A673 (cell line): ENCODE data around the gene TRIM50. TPM values are rescaled to one million over a fixed set of nuclear protein-coding genes. Genes with fewer than 3 reads are reported as not detected.

Experiments used
- BruUV-seq: library from RNA; stranded (reverse); fragments of 400-500 nt; replicated peaks from 2 replicates; lab custom pipeline; 2021; lab: Mats Ljungman, UMichigan
- CTCF ChIA-PET: fragments of 300-600 bp; sonication (Branson Sonifier 250); formaldehyde crosslinking; loops from one replicate; lab custom pipeline; 2022; ENCODE audit warnings: antibody characterized with exemption; lab: Charles Lee
- POLR2A ChIA-PET: fragments of 300-600 bp; sonication (Branson Sonifier 250); formaldehyde crosslinking; loops from one replicate; lab custom pipeline; 2022; ENCODE audit warnings: antibody characterized with exemption; ENCODE audit not compliant: low non-redundant PET; lab: Charles Lee
- DNase-seq: peaks from one replicate; pipeline ENCODE4 v3.0.0-alpha.2; 2015; ENCODE audit warnings: low spot score
- H3K27ac ChIP-seq: fragments of 200-600 bp; sonication (generic); 2 replicates; pipeline ENCODE4 v1.5.1; 2016; ENCODE audit warnings: mixed run types, low read depth, mild to moderate bottlenecking, mixed read lengths, antibody characterized with exemption, low read length; ENCODE audit not compliant: poor library complexity, severe bottlenecking
- H3K27me3 ChIP-seq: fragments of 200-600 bp; sonication (generic); replicated peaks from 2 replicates; pipeline ENCODE4 v1.6.1; 2017; ENCODE audit warnings: mixed run types, low read depth, mild to moderate bottlenecking, mixed read lengths, antibody characterized with exemption, low read length; ENCODE audit not compliant: insufficient read depth, poor library complexity
- H3K36me3 ChIP-seq: fragments of 200-600 bp; sonication (generic); 2 replicates; pipeline ENCODE4 v1.6.1; 2016; ENCODE audit warnings: mixed run types, mild to moderate bottlenecking, mixed read lengths, antibody characterized with exemption, low read length; ENCODE audit not compliant: insufficient read depth, poor library complexity, severe bottlenecking
- H3K4me1 ChIP-seq: fragments of 200-600 bp; sonication (generic); 2 replicates; pipeline ENCODE4 v1.6.1; 2017; ENCODE audit warnings: mixed run types, mild to moderate bottlenecking, mixed read lengths, antibody characterized with exemption, low read length; ENCODE audit not compliant: insufficient read depth, poor library complexity, severe bottlenecking
- H3K4me3 ChIP-seq: fragments of 200-600 bp; sonication (generic); 2 replicates; pipeline ENCODE4 v1.5.1; 2016; ENCODE audit warnings: low read depth, mixed run types, mild to moderate bottlenecking, mixed read lengths, low read length; ENCODE audit not compliant: poor library complexity, severe bottlenecking
- H3K9me3 ChIP-seq: fragments of 200-600 bp; sonication (generic); 2 replicates; pipeline ENCODE4 v1.6.1; 2016; ENCODE audit warnings: mixed run types, low read depth, mild to moderate bottlenecking, mixed read lengths, antibody characterized with exemption, low read length; ENCODE audit not compliant: poor library complexity, severe bottlenecking
- EZH2 ChIP-seq: fragments of 200-600 bp; sonication (generic); IDR thresholded peaks from 2 replicates; pipeline ENCODE4 v1.6.1; 2017; ENCODE audit warnings: borderline replicate concordance, low read depth, mild to moderate bottlenecking, mixed read lengths, antibody characterized with exemption, low read length; ENCODE audit not compliant: poor library complexity, severe bottlenecking
- intact Hi-C: fragments of 100-400 bp; cut with micrococcal nuclease; formaldehyde crosslinking; loops from one replicate; pipeline ENCODE4 v1.10.0; 2022; ENCODE audit not compliant: unreplicated experiment
- total RNA-seq: library from RNA; stranded (reverse); gene quantifications from 2 replicates; pipeline ENCODE4 v1.2.3, GENCODE V29; 2021
- TF ChIP-seq, protein P1 (sequence below): fragments of 300-800, 200-600 bp; sonication (generic); conservative IDR thresholded peaks from 2 replicates; pipeline ENCODE4 v1.5.1; 2017; ENCODE audit warnings: low read depth, mild to moderate bottlenecking, antibody characterized with exemption, low read length, moderate library complexity, mixed read lengths

TRIM50 gene
- total RNA-seq, 1 experiment from 2014 or later: not detected

- no peaks in the 10 kb centered on the region for H3K36me3 ChIP-seq
- no peak for DNase-seq
- no peaks in the 10 kb centered on the region for H3K4me1 ChIP-seq
- no peak overlapping the region for H3K27ac ChIP-seq
- TF ChIP-seq EZH2: no peak
- TF ChIP-seq, protein P1, sequence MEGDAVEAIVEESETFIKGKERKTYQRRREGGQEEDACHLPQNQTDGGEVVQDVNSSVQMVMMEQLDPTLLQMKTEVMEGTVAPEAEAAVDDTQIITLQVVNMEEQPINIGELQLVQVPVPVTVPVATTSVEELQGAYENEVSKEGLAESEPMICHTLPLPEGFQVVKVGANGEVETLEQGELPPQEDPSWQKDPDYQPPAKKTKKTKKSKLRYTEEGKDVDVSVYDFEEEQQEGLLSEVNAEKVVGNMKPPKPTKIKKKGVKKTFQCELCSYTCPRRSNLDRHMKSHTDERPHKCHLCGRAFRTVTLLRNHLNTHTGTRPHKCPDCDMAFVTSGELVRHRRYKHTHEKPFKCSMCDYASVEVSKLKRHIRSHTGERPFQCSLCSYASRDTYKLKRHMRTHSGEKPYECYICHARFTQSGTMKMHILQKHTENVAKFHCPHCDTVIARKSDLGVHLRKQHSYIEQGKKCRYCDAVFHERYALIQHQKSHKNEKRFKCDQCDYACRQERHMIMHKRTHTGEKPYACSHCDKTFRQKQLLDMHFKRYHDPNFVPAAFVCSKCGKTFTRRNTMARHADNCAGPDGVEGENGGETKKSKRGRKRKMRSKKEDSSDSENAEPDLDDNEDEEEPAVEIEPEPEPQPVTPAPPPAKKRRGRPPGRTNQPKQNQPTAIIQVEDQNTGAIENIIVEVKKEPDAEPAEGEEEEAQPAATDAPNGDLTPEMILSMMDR: no peak
- intact Hi-C loops: no loop called here
- H3K4me3 ChIP-seq: no peak overlapping the region
- BruUV-seq: no TSS peak
- H3K27me3 ChIP-seq: no peaks in the 10 kb centered on the region
- CTCF ChIA-PET: no interaction called here
- POLR2A ChIA-PET: no interaction called here
- H3K9me3 ChIP-seq: no peaks in the 10 kb centered on the region
Observed at GRCh38 chr7:73350306-73351068, 22.6 kb upstream of the TRIM50 start.

DNA sequence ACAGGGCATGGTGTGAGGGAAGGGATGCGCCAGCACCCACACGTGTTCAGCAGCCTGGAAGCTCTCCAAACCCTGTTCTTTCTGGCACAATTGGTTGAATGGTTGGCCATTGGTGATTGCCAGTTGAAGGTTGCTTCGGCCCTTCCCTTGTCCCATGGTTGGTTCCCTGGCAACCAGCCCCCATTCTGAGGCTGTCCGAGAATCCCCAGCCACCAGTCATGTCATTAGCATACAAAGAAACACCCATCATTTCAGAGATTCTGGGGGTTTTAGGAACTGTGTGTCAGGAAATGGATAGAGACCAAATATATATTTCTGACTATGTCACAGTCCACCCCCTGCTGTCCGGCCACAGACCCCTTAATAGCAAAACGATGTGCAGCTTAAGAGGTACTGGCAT lies 21.9 kb upstream of the TRIM50 start:
- H3K27ac ChIP-seq: no peak overlapping the region
- CTCF ChIA-PET: no interaction called here
- H3K9me3 ChIP-seq: no peaks in the 10 kb centered on the region
- intact Hi-C loops: no loop called here
- POLR2A ChIA-PET: no interaction called here
- no peak for TF ChIP-seq EZH2
- TF ChIP-seq, protein P1: no peak
- H3K4me1 ChIP-seq: no peaks in the 10 kb centered on the region
- BruUV-seq: no TSS peak
- DNase-seq: no peak
- H3K4me3 ChIP-seq: no peak overlapping the region
- no peaks in the 10 kb centered on the region for H3K27me3 ChIP-seq
- no peaks in the 10 kb centered on the region for H3K36me3 ChIP-seq

GRCh38 chr7:73345951-73346350 lies 18.1 kb upstream of the TRIM50 start:
- no TSS peak for BruUV-seq
- no peaks in the 10 kb centered on the region for H3K9me3 ChIP-seq

More at GRCh38 chr7:73345951-73346350, 18.1 kb upstream of the TRIM50 start:
- no peaks in the 10 kb centered on the region for H3K4me1 ChIP-seq
- intact Hi-C loops: no loop called here
- no peak overlapping the region for H3K4me3 ChIP-seq
- DNase-seq: no peak
- H3K27ac ChIP-seq: no peak overlapping the region
- ChIA-PET POLR2A (no interaction called here), CTCF (interaction anchor here (0.5 kb wide), 1 partner anchor 528 kb away, joined by 4 read pairs; no protein-coding TSS in a partner anchor)
- TF ChIP-seq, protein P1: no peak
- no peak for TF ChIP-seq EZH2
- no peaks in the 10 kb centered on the region for H3K27me3 ChIP-seq
- no peaks in the 10 kb centered on the region for H3K36me3 ChIP-seq
